ENCODE measurements around the gene NYAP2.

Gene NYAP2

DNA sequence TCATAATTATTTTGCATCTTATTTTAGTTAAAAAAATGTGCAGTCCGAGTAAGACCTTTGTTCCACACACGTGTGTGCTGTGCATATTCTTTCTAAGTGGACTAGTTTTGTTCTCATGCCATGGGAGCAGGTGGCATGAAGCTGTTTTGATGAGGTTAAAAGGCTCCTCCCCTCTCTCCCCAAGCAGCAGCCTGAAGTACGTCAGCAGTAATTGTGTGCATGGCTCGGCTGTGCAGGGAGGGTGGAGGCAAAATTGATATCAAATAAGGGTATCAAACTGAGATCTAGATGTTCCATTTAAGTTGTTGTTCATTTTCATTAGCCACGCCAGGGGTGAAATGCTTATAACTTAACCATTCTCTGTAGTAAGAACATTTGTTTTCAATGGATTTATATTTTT is at the start of gene NYAP2:
TSS of gene NYAP2 (plus strand) at position 207 of the 400 bp plus-strand sequence. CDS start 9,171 bp downstream, outside the sequence.
- DNase-seq (ENCODE audit: low read depth), result no peak

DNA sequence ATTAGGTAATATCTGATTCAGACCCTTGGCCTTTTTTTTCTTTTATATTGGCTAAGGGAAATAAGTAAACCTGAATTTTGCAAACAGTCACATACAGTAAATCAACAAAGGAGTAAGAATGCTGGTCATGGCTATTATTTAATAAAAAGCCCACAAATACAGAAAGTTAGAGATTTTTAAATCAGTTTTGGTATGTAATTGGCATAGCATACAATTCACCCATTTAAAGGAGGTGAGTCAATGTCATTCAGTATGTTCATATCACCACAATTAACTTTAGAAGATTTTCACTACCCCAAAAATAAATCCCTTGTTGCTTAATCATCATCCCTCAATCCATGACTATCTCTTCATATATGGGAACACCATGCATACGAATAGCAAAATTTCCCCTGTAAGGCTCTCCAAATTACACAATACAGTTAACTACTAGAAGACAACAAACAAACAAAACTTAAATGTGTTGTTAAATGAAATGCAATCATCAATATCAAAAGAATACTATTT is 45.9 kb upstream of the NYAP2 start:
- no peak for DNase-seq (ENCODE audit: low read depth)

DNA sequence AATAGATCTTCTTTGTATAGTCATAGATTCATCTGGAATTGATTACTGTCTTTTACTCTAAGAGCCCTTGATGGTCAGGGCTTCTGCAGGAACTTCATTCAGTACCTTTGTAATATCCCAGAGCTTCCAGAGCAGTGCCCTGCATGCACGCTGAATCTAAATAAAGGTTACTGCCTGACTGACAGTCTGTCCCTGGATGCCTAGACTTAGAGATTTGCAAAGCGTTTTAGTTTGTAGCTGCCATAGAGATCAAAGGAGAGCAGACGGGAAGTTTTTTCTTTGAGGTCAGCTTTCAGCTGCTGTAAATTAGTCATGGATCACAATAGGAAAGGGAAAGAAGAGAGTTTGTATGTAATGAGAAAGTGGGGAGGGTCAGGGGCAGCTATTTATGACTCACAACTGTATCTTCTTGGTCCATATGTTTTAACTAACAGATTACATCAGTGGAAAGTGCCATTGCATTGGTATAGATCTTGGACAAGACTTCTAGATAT is 45.2 kb upstream of the NYAP2 start:
- no peak for DNase-seq (ENCODE audit: low read depth)

DNA sequence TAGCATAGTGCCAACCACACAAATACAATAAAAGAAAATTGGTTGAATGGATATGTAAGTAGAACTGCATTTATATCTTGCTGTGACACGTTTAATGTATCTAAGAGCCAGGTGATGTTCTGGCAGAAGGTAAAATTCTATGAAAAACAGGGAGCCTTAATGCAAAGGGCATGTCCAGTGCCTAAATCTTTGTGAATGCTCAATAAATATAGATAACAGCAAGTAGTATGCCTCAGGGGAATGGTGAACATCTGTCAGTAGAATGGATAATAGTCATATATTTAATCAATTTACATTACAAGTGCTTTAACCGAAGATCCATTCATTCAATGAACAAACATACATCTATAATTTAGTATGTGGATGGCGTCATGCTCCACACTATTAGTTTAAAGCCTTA is 43.7 kb upstream of the NYAP2 start:
- DNase-seq (ENCODE audit: low read depth), result no peak

DNA sequence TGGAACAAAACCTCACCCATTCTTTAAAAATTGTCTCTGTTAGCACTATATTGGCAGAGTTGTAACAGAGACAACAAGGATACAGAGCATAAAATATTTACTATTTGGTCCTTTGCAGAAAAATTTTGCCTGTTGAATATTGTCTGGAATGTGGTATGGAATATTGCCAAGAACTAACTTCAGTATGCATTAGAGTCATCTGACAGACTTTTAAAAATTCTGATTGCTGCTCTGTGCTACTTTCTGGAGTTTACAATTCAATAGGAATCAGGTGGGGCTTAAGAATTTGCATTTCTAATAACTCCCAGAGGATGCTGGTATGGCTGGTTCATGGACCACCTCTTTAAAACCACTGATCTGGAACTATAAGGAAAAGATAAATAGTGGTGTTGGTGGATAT is 32.8 kb upstream of the NYAP2 start:
- no peak for DNase-seq (ENCODE audit: low read depth)

DNA sequence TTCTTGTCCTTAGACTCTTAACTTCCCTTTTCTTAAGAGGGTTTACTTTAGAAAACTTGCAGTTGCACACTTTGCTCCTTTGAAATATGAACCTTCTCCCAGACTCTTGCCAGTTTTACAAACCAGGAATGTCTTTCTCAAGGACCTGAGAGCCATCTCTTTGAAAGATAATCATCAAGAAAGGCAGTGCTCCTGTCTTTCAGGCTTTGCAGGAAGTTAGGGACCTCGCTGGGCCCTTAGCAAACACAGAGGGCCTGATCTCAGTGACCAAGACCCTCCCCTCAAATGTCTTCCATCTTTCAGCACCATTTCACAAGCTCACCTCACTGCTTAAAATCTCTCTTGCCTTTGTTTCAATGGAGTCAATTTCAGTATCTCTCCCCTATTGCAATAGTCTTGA is 32.0 kb upstream of the NYAP2 start:
- no peak for DNase-seq (ENCODE audit: low read depth)

DNA sequence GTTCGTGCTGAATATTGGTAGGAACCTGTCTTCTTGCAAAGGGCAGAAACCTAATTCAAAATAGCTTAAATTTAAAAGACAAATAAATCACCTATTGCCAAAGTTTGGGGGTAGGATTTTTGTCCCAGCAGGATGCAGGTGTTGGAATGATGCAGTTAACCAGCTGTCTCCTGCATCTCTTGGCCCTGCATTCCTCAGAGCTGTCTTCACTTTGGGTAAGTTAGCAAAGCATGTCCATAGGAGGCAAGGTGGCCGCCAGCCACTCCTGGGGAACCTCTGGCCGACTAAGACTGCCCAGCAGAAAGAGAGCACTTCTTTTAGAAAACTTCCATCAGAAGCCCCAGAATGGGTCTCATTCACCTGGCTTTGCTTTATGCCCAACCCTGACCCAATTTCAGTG is 20.5 kb upstream of the NYAP2 start:
- no peak for DNase-seq (ENCODE audit: low read depth)

DNA sequence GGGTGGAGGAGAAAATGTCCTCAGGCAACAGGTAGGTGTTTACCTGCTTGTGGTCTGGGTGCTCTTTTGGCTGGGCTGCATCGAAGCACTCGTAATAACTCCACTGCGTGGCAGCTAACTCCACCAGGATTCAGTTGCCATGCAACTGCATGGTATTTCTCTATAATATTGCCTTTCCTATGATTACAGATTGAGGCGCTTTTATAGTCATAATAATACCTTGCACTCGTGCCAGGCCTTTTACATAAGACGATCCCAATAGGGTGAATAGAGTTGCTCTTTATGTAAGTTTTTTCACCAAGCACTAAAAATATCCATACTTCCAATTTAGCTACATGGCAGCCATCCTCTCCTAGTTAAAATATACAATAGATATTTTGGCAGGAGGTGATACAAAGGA is 19.7 kb upstream of the NYAP2 start:
- no peak for DNase-seq (ENCODE audit: low read depth)

DNA sequence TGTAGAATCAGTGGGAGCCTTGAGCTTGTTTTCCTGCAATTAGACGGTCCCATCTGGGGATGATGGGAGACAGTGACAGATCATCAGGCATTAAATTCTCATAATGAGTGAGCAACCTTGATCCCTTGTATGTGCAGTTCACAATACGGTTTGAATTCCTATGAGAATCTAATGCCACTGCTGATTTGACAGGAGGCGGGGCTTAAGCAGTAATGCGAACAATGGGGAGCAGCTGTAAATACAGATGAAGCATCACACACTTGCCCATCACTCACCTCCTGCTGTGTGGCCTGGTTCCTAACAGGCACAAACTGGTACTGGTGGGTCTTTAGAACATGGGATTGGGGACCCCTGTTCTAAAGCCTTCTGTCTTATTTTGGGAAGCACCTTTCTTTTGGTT is 17.9 kb upstream of the NYAP2 start:
- no peak for DNase-seq (ENCODE audit: low read depth)

DNA sequence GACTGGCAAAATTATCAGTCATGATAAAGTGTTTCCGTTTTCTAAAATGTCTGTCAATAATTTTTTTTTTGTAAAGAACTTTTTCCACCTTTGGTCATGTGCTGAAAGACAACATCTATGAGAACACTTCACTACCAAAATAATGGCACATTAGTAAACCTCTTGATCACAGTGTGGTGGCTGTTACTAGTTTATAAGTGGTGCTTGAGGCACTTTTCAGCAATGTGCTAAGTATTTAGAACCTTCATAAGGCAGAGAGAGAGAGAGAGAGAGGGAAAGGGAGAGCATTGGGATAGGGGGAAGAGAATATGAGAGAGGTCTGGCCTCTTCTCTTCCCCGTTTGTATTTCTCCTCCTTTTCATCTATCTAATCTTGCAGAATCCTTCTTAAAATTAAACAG is 1.1 kb upstream of the NYAP2 start:
- no peak for DNase-seq (ENCODE audit: low read depth)

DNA sequence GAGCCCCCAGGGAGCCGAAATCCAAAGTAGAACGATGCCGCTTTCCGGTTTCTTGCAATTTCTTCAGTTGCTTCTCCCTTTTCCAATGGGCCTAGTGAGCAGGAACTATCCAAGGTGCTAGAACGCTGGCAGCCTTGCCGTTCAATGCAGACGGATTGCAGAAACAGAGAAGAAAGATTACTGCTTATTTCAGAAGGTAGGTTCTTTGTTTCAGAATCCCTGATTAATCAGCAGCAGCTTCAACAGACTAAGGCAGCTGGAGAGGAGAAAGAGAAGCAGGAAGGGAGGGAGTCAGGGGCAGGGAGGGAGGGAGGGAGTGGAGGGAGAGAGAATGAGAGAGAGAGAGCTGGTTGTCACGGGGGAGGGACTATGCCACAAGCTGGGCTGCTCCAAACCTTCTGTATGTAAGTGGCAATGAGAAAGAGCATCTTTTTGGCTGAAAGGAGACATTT is 576 bp downstream of the NYAP2 start:
- no peak for DNase-seq (ENCODE audit: low read depth)

DNA sequence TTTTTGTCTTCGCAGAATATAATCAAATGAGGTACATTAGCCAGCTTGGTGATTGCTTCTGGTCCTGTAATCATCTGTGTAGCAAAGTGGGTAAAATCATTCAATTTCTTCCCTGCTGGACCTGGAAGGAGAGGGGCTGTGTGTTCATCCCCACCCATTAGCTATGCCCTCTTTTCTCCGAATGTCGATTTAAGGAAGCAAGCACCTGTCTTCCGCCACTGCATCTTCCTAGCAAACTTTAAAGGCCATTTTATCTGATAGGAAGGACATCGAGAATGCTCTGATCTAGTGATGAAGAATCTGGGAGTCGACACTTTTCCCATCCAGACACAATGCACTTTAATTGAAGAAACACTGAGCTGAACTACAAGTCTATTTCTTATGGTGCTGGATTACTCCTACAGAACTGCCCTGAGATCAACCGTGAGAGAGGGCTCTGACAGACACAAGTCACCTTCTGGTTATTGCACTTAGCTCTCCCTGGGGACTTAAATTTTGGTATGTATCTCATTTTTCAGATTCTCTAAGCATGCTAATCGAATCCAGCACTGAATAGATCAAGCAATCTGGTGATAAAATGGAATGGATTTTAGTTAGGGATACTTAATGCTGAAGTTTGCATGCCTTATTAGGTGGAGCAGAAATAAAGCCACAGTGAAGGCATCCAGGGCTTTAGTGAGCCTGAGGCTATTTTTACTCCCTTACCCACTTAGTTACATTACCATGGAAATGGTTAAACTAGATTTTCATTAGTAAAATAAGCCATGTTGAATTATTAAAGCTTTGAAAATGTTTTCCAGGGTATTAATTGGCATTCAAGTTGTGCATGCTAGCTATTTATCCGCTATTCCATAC is 1.3 kb downstream of the NYAP2 start:
- no peak for DNase-seq (ENCODE audit: low read depth)

DNA sequence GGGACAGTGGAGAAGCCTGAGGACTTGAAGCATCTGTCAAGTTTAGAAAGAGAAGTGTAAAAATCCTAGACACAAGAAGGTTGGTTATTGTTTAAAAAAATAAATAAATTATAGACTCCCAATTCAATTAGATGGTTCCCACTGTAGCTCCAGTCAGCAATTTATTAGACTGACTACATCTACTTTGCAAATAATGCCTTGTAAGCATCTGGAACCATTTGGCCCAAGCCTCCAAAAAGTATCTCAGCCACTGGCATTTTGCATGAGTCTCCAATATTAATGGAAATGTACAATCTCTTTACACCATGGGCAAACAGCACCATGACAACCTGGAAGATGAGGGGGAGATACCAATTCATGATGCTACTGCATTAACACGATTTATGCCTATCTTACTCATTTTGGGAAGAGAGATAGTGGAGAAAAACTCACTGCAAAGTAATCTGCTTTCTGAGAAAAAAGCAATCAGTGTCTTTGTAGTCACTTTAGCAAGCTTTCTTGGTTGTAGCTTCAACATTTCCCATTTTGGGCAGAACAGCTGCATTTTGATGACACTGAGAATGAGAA is 2.8 kb downstream of the NYAP2 start:
- DNase-seq (ENCODE audit: low read depth), result no peak

DNA sequence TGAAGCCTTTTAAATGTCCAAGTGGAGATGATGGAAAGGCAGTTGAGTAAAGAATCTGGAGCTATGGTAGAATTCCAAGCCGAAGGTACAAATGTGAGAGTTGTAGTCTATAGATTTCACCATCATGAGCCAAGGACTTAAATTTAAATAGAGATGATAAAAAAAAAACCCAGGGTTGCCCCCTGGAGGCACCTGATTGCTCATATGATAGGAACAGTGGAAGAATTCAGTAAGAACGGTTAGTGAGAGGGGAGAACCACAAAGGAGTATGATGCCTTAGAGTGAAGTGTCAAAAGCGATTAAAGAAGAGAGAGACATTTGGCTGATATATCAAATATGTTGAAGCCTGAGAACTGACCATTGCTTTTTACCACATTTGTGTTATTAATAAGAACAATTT is 11.9 kb downstream of the NYAP2 start:
- DNase-seq (ENCODE audit: low read depth), result no peak

DNA sequence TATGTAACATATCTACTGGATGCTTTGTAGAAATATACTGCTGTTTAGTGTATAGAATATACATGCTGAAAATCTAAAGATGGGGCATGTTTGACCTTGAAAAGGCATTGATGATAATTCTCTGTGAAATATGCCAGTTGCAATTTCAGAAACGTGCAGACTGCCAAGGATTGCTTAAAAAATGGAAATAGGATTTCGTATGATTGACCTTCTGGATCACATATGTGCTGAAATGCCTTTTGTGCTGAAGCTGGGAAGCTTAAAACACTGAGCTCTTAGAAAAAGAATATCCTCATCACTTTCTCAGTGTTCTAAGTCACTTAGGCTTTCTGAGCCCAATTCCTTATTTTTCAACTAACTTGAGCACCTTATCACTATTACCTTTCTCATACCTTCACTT is 14.3 kb downstream of the NYAP2 start:
- DNase-seq (ENCODE audit: low read depth), result no peak

DNA sequence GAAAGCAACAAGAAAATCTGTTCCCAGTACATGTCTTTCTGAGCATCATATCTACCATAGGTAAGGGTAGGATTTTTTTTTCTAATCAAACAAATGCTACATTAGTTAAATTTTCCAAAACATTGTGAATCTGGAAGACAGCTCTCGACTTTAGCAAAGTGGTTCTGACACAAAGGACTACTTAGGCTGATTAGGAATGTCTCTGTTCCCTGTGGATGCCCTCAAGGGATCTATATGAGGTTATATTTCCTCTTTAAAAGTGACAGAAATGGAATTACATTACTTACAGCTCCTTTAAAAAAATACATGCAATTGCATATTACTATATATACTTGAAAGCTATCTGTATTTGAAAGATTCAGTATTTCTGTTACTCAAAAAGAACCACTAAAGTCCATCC is 15.4 kb downstream of the NYAP2 start:
- DNase-seq (ENCODE audit: low read depth), result no peak

DNA sequence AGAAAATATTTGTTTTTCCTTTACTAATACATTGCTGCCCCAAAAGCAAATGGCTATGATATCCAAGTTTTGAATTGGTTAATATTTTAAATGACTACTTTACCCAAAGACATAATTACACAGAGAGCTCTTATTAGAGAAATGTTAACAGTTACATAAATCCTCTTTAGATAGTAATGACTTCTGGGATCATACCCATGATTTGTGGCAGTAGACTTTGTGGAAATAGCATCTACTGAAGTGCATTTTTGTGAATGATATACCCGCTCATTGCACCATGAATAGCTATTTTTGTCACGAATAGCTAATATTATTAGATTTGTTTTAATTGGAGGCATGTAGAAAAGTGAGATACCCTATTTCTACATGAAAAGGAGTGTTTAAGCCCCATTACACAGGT is 15.8 kb downstream of the NYAP2 start:
- DNase-seq (ENCODE audit: low read depth), result no peak

DNA sequence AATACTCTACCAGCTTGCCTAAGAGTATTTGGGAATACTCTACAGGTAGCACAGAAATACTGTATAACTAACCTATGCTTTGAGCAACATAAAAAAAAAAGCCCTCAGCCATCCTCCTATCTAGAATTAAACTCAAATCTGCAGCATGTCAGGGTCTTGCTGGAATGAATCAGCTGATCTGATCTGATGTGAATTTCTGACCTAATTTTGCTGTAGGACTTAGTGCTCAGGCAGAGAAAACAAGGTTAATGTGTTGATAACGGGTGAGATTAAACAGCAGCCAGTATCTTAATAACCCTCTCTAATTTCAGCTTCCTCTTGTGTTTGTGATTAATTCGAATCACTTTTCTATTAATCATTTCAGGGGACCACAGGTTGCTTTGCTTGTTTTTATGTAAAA is 16.3 kb downstream of the NYAP2 start:
- no peak for DNase-seq (ENCODE audit: low read depth)

DNA sequence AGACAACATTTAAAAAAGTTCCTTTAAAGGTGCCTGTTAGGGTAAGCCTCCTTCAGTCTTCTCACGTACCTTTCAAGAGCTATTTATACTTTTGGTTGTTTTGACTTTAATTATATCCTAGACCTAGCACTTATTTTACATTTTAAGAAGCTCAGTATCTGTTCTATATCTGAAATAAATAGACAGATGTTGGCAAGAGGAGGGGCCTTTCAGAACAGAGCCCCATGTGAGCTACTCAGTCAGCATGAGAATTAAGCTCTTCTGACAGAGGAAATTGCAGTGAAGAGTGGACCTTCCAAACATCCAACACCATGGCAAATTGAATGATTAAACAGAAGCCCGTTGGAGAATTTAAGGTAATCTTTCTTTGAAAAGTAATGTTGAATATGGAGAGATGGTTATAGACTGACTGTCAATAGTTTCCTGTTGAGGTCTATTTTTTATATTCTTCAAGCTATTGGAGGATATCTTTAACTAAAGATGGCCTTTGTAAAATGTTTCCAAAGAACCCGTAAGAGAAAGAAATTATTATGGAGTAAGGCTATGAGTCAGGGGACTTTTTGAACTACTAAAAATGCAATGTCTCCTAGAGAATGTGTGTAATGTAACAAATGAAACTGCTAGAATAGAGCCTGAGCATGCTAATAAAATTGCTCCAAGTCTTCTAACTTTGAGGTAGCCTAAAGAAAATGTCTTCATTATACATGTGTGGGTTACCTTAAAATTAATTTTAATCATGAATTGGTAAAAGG is 17.3 kb downstream of the NYAP2 start:
- no peak for DNase-seq (ENCODE audit: low read depth)

DNA sequence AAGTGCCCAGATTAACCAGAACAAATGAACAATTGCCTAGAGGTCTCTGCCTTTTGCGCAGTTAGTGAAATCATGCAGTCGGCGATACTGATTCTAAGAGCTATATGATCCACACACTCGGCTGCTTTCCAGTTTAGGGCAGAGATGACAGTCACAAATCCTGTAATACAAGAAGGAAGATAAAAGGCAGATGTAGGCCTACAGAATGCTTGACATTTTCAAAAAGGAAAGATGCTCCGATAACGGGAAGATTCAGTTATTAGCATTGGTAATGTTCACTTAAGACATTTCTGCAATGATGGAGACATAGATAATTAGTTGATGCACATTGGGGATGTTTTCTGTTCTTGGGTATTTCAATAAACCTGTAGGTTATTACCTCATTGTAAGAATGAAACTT is 19.5 kb downstream of the NYAP2 start:
- no peak for DNase-seq (ENCODE audit: low read depth)

DNA sequence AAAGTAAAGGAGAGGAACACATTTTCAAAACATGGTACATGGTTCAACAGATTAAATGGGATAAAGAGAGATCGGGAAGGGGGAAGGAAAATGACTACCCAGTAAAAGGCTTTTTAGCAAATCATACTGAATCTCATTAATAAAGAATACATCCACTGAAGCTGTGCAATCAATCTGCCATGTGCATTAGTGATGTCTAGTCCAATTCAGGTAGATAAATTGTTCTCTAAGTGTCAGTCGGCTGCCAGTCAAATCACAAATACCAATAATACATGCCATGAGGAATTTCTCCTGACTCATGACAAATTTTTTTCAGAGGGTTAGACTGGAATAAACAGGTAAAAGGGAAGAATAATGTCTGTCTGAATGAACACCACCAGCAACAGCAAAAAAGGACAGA is 22.6 kb downstream of the NYAP2 start:
- no peak for DNase-seq (ENCODE audit: low read depth)

DNA sequence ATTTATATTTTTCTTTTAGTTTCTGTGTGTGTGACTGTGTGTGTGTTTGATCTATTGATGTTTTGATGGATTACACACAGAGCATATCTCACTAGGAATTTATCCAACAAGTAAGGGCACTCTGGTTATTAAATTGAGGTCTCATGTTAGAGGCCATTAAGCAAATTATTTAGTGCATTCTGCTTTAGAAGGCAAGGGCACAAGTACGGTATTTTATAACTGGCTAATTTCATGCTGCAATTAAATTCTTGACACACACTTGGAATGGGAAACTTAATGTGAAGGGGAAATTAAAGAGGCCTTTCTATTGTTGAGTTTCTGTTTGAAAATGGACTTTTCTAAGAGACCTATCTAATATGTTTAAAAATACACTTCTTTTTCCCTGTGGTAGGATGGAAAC is 25.8 kb downstream of the NYAP2 start:
- DNase-seq (ENCODE audit: low read depth), result no peak

DNA sequence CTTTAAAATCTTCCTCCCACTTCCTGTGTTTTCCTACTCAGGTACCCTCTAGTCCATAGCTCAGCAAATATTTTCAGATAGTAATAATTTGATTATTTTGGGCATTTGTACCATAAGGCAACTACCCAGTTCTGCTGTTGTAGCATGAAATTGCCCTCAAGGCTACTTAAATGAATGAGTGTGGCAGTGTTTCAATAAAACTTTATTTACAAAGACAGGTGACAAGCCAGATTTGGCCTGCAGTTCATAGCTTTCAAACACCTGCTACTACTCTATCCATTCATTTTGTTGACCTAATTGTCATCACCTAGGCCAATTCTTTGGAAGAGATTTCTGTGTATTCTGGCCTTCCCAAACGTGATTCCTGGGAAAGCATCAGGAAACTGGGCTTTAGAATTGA is 28.9 kb downstream of the NYAP2 start:
- DNase-seq (ENCODE audit: low read depth), result no peak
